ENCODE results near the gene IL1F10.

DNA sequence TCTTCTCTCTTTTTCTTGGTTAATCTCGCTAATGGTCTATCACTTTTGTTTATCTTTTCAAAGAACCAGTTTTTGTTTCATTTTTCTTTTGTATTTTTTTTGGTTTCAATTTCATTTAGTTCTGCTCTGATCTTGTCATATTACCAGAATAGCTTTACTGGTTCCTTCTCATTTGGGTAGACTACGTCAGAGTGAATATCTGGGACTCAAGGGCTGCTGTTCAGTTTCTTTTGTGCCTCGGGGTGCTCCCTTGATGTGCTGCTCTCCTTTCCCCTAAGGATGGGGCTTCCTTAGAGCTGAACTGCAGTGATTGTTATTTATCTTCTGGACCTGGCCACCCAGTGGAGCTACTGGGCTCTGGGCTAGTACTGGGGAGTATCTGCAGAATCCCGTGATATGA is 30.3 kb downstream of the IL1F10 start:
- TF ChIP-seq EZH2 (IDR thresholded peaks at IDR 0.05; ENCODE audit: low read length) = no peak
- TF ChIP-seq, protein P1, sequence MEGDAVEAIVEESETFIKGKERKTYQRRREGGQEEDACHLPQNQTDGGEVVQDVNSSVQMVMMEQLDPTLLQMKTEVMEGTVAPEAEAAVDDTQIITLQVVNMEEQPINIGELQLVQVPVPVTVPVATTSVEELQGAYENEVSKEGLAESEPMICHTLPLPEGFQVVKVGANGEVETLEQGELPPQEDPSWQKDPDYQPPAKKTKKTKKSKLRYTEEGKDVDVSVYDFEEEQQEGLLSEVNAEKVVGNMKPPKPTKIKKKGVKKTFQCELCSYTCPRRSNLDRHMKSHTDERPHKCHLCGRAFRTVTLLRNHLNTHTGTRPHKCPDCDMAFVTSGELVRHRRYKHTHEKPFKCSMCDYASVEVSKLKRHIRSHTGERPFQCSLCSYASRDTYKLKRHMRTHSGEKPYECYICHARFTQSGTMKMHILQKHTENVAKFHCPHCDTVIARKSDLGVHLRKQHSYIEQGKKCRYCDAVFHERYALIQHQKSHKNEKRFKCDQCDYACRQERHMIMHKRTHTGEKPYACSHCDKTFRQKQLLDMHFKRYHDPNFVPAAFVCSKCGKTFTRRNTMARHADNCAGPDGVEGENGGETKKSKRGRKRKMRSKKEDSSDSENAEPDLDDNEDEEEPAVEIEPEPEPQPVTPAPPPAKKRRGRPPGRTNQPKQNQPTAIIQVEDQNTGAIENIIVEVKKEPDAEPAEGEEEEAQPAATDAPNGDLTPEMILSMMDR (optimal IDR thresholded peaks at IDR 0.05 in 1 of 3, IDR thresholded peaks at IDR 0.05 in 1 of 3, conservative IDR thresholded peaks at IDR 0.05 in 1 of 3; ENCODE audit: extremely low read depth in 1 of 3, insufficient read depth in 2 of 3, low read length in 3 of 3) = no peak

All from keratinocyte (primary cell).